Hindlimb muscle (tissue), 1 donor: ENCODE measurements around the gene XIRP1. TPM values are rescaled to one million over a fixed set of nuclear protein-coding genes. Genes with fewer than 3 reads are reported as not detected.
"Not testable (repeated sequence)": the region's sequence is repeated elsewhere in the genome, so short reads cannot be mapped to it uniquely, and the experiment has no call there.

Experiments used
- DNase-seq: peaks from one replicate; pipeline ENCODE4 v3.0.0-alpha.2; 2013
- polyA plus RNA-seq: library from polyadenylated mRNA; unstranded; fragments of 120-200 nt; gene quantifications from one replicate; pipeline ENCODE4 v1.2.1, GENCODE V29; 2013; ENCODE audit not compliant: insufficient read length

XIRP1 gene
- polyA plus RNA-seq, 1 donor, result 143 TPM

- no peak for DNase-seq
These were observed 6.3 kb downstream of the XIRP1 start for GRCh38 chr3:39185959-39186691.

GRCh38 chr3:39185326-39185958 lies 7.0 kb downstream of the XIRP1 start:
- DNase-seq, result no peak

- no peak for DNase-seq
These were observed 7.5 kb downstream of the XIRP1 start for GRCh38 chr3:39184968-39185285.

GRCh38 chr3:39184081-39184967 lies 8.1 kb downstream of the XIRP1 start:
- DNase-seq, result no peak

- DNase-seq, result peak; percentile 48
These were observed 8.9 kb downstream of the XIRP1 start for GRCh38 chr3:39183211-39184080.

- no peak for DNase-seq
These were observed 10.7 kb downstream of the XIRP1 start for GRCh38 chr3:39181408-39182335.

GRCh38 chr3:39180546-39181346 lies 11.6 kb downstream of the XIRP1 start:
- peak; percentile 87 for DNase-seq

- no peak for DNase-seq
These were observed 12.2 kb downstream of the XIRP1 start for GRCh38 chr3:39180183-39180545.

- no peak for DNase-seq
These were observed 13.8 kb downstream of the XIRP1 start for GRCh38 chr3:39178553-39178952.

- peak; percentile 93 for DNase-seq
These were observed 14.6 kb downstream of the XIRP1 start for GRCh38 chr3:39177708-39178332.

- DNase-seq, result no peak
These were observed 16.2 kb downstream of the XIRP1 start for GRCh38 chr3:39176025-39176714.

- no peak for DNase-seq
These were observed 18.9 kb downstream of the XIRP1 start for GRCh38 chr3:39173318-39174125.

- DNase-seq, result no peak
These were observed 20.5 kb downstream of the XIRP1 start for GRCh38 chr3:39171860-39172259.

GRCh38 chr3:39170877-39171276 lies 21.5 kb downstream of the XIRP1 start:
- DNase-seq, result not testable (repeated sequence)

GRCh38 chr3:39170461-39170860 lies 21.9 kb downstream of the XIRP1 start:
- DNase-seq, result no peak

GRCh38 chr3:39169712-39170111 lies 22.7 kb downstream of the XIRP1 start:
- DNase-seq, result no peak

- no peak for DNase-seq
These were observed 24.1 kb downstream of the XIRP1 start for GRCh38 chr3:39168156-39168780.
